Retinal pigment epithelial cell (primary cell): ENCODE data around the gene FNDC8.
"Not testable (repeated sequence)": the region's sequence is repeated elsewhere in the genome, so short reads cannot be mapped to it uniquely, and the experiment has no call there.

ENCODE experiments used
- DNase-seq: peaks from one replicate; pipeline ENCODE4 v3.0.0-alpha.2; 2010; ENCODE audit warnings: low read depth
- H3K4me3 ChIP-seq: 2 replicates; pipeline ENCODE4 v1.5.1; 2011; ENCODE audit warnings: mild to moderate bottlenecking, low read length, control low read depth, moderate library complexity
- CTCF ChIP-seq: conservative IDR thresholded peaks from 2 replicates; pipeline ENCODE4 v1.5.1; 2011; ENCODE audit warnings: low read depth, low read length, control low read depth, inconsistent platforms

Gene FNDC8

GRCh38 chr17:35146214-35146833 lies 24.9 kb downstream of the FNDC8 start:
- no peak for DNase-seq
- H3K4me3 ChIP-seq = no peak overlapping the region
- no peak for TF ChIP-seq CTCF

GRCh38 chr17:35147375-35147905 lies 26.0 kb downstream of the FNDC8 start, which contains the start of gene UNC45B:
Gene UNC45B, plus strand, starts transcription at chr17:35147817. Its CDS starts 447 bp downstream, at chr17:35148264.
- TF ChIP-seq CTCF = no peak
- no peak within 1 kb of the TSS for H3K4me3 ChIP-seq
- DNase-seq = no peak

- DNase-seq = no peak
- no peak overlapping the region for H3K4me3 ChIP-seq
- TF ChIP-seq CTCF = no peak
These were observed 26.7 kb downstream of the FNDC8 start for GRCh38 chr17:35148144-35148543.

- no peak for DNase-seq
- no peak for TF ChIP-seq CTCF
- H3K4me3 ChIP-seq = no peak overlapping the region
These were observed 28.5 kb downstream of the FNDC8 start for GRCh38 chr17:35149941-35150340.

- not testable (repeated sequence) for DNase-seq, H3K4me3 ChIP-seq
These were observed 29.7 kb downstream of the FNDC8 start for GRCh38 chr17:35151080-35151479.

- DNase-seq = no peak
- H3K4me3 ChIP-seq = no peak overlapping the region
- no peak for TF ChIP-seq CTCF
These were observed 31.2 kb downstream of the FNDC8 start for GRCh38 chr17:35152421-35153140.

GRCh38 chr17:35154196-35155165 lies 33.1 kb downstream of the FNDC8 start:
- H3K4me3 ChIP-seq = no peak overlapping the region
- DNase-seq = no peak
- no peak for TF ChIP-seq CTCF
